PC-9 (cell line): Measurements from ENCODE around the gene CDHR2. TPM values are rescaled to one million over a fixed set of nuclear protein-coding genes. Genes with fewer than 3 reads are reported as not detected.

Source experiments
- BruUV-seq: library from RNA; stranded (reverse); fragments of 400-500 nt; replicated peaks from 2 replicates; lab custom pipeline; 2021; lab: Mats Ljungman, UMichigan
- CTCF ChIA-PET: fragments of 300-600 bp; sonication (Branson Sonifier 250); formaldehyde crosslinking; loops from one replicate; lab custom pipeline; 2022; ENCODE audit warnings: antibody characterized with exemption; lab: Charles Lee
- POLR2A ChIA-PET: fragments of 300-600 bp; sonication (Branson Sonifier 250); formaldehyde crosslinking; loops from one replicate; lab custom pipeline; 2022; ENCODE audit warnings: antibody characterized with exemption; ENCODE audit not compliant: unreplicated experiment; lab: Charles Lee
- DNase-seq, 2 experiments: peaks; one replicate each; pipeline versions ENCODE4 v3.0.0 to v3.0.0-alpha.2; 2015 to 2022; ENCODE audit warnings: mixed read lengths in 1 of 2
- H2AFZ ChIP-seq: fragments of 200-600 bp; sonication (generic); 2 replicates; pipeline ENCODE4 v1.8.1; 2017; ENCODE audit warnings: antibody characterized with exemption
- H3F3A ChIP-seq: fragments of 200-600 bp; sonication (generic); 2 replicates; pipeline ENCODE4 v1.8.1; 2017; ENCODE audit warnings: antibody characterized with exemption, mild to moderate bottlenecking, low read depth; ENCODE audit not compliant: insufficient read depth
- H3K27ac ChIP-seq: fragments of 200-600 bp; sonication (generic); 2 replicates; pipeline ENCODE4 v1.6.1; 2016; ENCODE audit warnings: mixed run types
- H3K27me3 ChIP-seq: fragments of 200-600 bp; sonication (generic); 2 replicates; pipeline ENCODE4 v1.6.1; 2016; ENCODE audit warnings: low read depth, mixed run types; ENCODE audit not compliant: insufficient read depth
- H3K36me3 ChIP-seq: fragments of 200-600 bp; sonication (generic); 2 replicates; pipeline ENCODE4 v1.6.1; 2016; ENCODE audit warnings: low read depth, mixed run types
- H3K4me1 ChIP-seq: fragments of 200-600 bp; sonication (generic); replicated peaks from 2 replicates; pipeline ENCODE4 v1.6.1; 2016; ENCODE audit warnings: mixed run types; ENCODE audit not compliant: insufficient read depth
- H3K4me2 ChIP-seq: fragments of 200-600 bp; sonication (generic); 2 replicates; pipeline ENCODE4 v1.6.1; 2017; ENCODE audit warnings: mixed run types
- H3K4me3 ChIP-seq: fragments of 200-600 bp; sonication (generic); 2 replicates; pipeline ENCODE4 v1.6.1; 2016; ENCODE audit warnings: mixed run types
- H3K79me2 ChIP-seq: fragments of 200-600 bp; sonication (generic); 2 replicates; pipeline ENCODE4 v1.6.1; 2017; ENCODE audit warnings: low read depth, mixed run types
- H3K9me2 ChIP-seq: fragments of 200-600 bp; sonication (generic); 2 replicates; pipeline ENCODE4 v1.8.1; 2017; ENCODE audit warnings: mild to moderate bottlenecking; ENCODE audit not compliant: insufficient read depth
- H3K9me3 ChIP-seq: fragments of 200-600 bp; sonication (generic); 2 replicates; pipeline ENCODE4 v1.8.1; 2016; ENCODE audit warnings: low read depth; ENCODE audit not compliant: insufficient read depth
- H4K20me1 ChIP-seq: fragments of 200-600 bp; sonication (generic); 2 replicates; pipeline ENCODE4 v1.8.1; 2017; ENCODE audit not compliant: insufficient read depth
- CTCF ChIP-seq: fragments of 200-600 bp; sonication (generic); conservative IDR thresholded peaks from 2 replicates; pipeline ENCODE4 v1.6.1; 2017; ENCODE audit warnings: mixed run types, antibody characterized with exemption, mild to moderate bottlenecking, moderate library complexity
- EZH2 ChIP-seq: fragments of 200-600 bp; sonication (generic); IDR thresholded peaks from 2 replicates; pipeline ENCODE4 v1.8.0; 2017; ENCODE audit warnings: antibody characterized with exemption, low read depth
- intact Hi-C: fragments of 100-400 bp; cut with micrococcal nuclease; formaldehyde crosslinking; loops from one replicate; pipeline ENCODE4 v1.10.0; 2022; ENCODE audit not compliant: unreplicated experiment
- total RNA-seq: library from RNA; stranded (reverse); gene quantifications from 2 replicates; pipeline ENCODE4 v1.2.3, GENCODE V29; 2021

Gene CDHR2
- total RNA-seq, 1 experiment from 2014 or later: not detected

GRCh38 chr5:176537554-176538229, 11.4 kb upstream of the CDHR2 start:
- H3K9me2 ChIP-seq: no peaks in the 10 kb centered on the region
- peak overlapping the region; percentile 99 for H2AFZ ChIP-seq
- TF ChIP-seq CTCF: no peak
- TF ChIP-seq EZH2: no peak
- H4K20me1 ChIP-seq: peaks cover 29% of the 10 kb centered on the region
- H3K4me3 ChIP-seq: peak overlapping the region; percentile 99
- peaks cover 29% of the 10 kb centered on the region for H3F3A ChIP-seq
- H3K4me2 ChIP-seq: peak overlapping the region; percentile 91
- H3K27ac ChIP-seq: peak overlapping the region; percentile 79
- intact Hi-C loops: loop anchor here (1.0 to 10.0 kb wide), 6 partner anchors 90 to 467 kb away; partner anchors contain the start of genes CLTB, HIGD2A, NOP16 and TSPAN17
- peaks cover 33% of the 10 kb centered on the region for H3K4me1 ChIP-seq
- ChIA-PET POLR2A (interaction anchor here (0.6 to 1.1 kb wide), 9 partner anchors 47 to 992 kb away, joined by 3 to 16 read pairs (median 4); no protein-coding TSS in a partner anchor), CTCF (interaction anchor here (0.6 to 1.2 kb wide), 4 partner anchors 122 to 833 kb away, joined by 3 to 8 read pairs (median 3); no protein-coding TSS in a partner anchor)
- peak; percentile 98 to 99 for DNase-seq
- no TSS peak for BruUV-seq
- peaks cover 40% of the 10 kb centered on the region for H3K79me2 ChIP-seq
- H3K36me3 ChIP-seq: no peaks in the 10 kb centered on the region
- H3K27me3 ChIP-seq: no peaks in the 10 kb centered on the region
- H3K9me3 ChIP-seq: no peaks in the 10 kb centered on the region

GRCh38 chr5:176538230-176538988, 10.7 kb upstream of the CDHR2 start:
- TSS peak; percentile 79 for BruUV-seq
- H3F3A ChIP-seq: peaks cover 29% of the 10 kb centered on the region
- peak overlapping the region; percentile 40 for H3K27ac ChIP-seq
- H3K4me3 ChIP-seq: peak overlapping the region; percentile 99; the same call in 1 of the 2 replicates
- TF ChIP-seq CTCF (no peak), EZH2 (no peak)
- no peaks in the 10 kb centered on the region for H3K27me3 ChIP-seq
- no peaks in the 10 kb centered on the region for H3K36me3 ChIP-seq
- ChIA-PET CTCF (interaction anchor here (0.6 kb wide), 1 partner anchor 768 kb away, joined by 3 read pairs; no protein-coding TSS in a partner anchor), POLR2A (interaction anchor here (0.6 to 1.1 kb wide), 6 partner anchors 47 to 548 kb away, joined by 3 to 16 read pairs (median 5); no protein-coding TSS in a partner anchor)
- intact Hi-C loops: loop anchor here (5.0 to 10.0 kb wide), 2 partner anchors 284 to 466 kb away; partner anchors contain the start of gene UIMC1
- H3K79me2 ChIP-seq: peaks cover 33% of the 10 kb centered on the region
- no peaks in the 10 kb centered on the region for H3K9me3 ChIP-seq
- peaks cover 21% of the 10 kb centered on the region for H4K20me1 ChIP-seq
- peak overlapping the region; percentile 74 for H2AFZ ChIP-seq
- peaks cover 33% of the 10 kb centered on the region for H3K4me1 ChIP-seq
- H3K9me2 ChIP-seq: no peaks in the 10 kb centered on the region
- DNase-seq: no peak
- H3K4me2 ChIP-seq: peak overlapping the region; percentile 91

GRCh38 chr5:176538989-176539384, 10.2 kb upstream of the CDHR2 start:
- Histone ChIP-seq H3K9me2 (no peaks in the 10 kb centered on the region), H3K27me3 (no peaks in the 10 kb centered on the region), H3K4me1 (peaks cover 33% of the 10 kb centered on the region), H3F3A (peaks cover 34% of the 10 kb centered on the region), H2AFZ (no peak overlapping the region), H3K4me3 (no peak overlapping the region), H3K4me2 (no peak overlapping the region), H3K9me3 (no peaks in the 10 kb centered on the region), H3K27ac (no peak overlapping the region), H3K36me3 (no peaks in the 10 kb centered on the region), H3K79me2 (peaks cover 28% of the 10 kb centered on the region), H4K20me1 (peaks cover 16% of the 10 kb centered on the region)
- DNase-seq: no peak
- TF ChIP-seq CTCF (no peak), EZH2 (no peak)
- intact Hi-C loops: loop anchor here (5.0 to 10.0 kb wide), 2 partner anchors 283 to 466 kb away; partner anchors contain the start of gene UIMC1
- CTCF ChIA-PET: no interaction called here
- POLR2A ChIA-PET: no interaction called here
- BruUV-seq: no TSS peak
